Esophagus (tissue), 2 donors: ENCODE measurements around the gene GRAMD1A. TPM values are rescaled to one million over a fixed set of nuclear protein-coding genes. Genes with fewer than 3 reads are reported as not detected.

ENCODE experiments used
- H3K27ac ChIP-seq, 2 donors: one replicate each; pipeline ENCODE4 v1.5.1; 2013; ENCODE audit warnings: low read depth in 2 of 2, mild to moderate bottlenecking in 2 of 2, inconsistent platforms in 1 of 2, low read length in 1 of 2, moderate library complexity in 1 of 2
- H3K27me3 ChIP-seq, 2 donors: one replicate each; pipeline ENCODE4 v1.6.1; 2013; ENCODE audit warnings: low read length in 2 of 2, control low read depth in 1 of 2, mild to moderate bottlenecking in 1 of 2; ENCODE audit not compliant: insufficient read depth in 2 of 2, control insufficient read depth in 1 of 2
- H3K36me3 ChIP-seq, 2 donors: one replicate each; pipeline ENCODE4 v1.6.1; 2013; ENCODE audit warnings: low read length in 1 of 2; ENCODE audit not compliant: control insufficient read depth in 2 of 2, insufficient read depth in 2 of 2
- H3K4me1 ChIP-seq, 2 donors: one replicate each; pipeline ENCODE4 v1.6.1; 2013; ENCODE audit warnings: low read length in 1 of 2; ENCODE audit not compliant: control insufficient read depth in 2 of 2, insufficient read depth in 2 of 2
- H3K4me3 ChIP-seq, 2 donors: one replicate each; pipeline ENCODE4 v1.5.1; 2013; ENCODE audit warnings: low read length in 2 of 2, mild to moderate bottlenecking in 2 of 2, low read depth in 1 of 2, moderate library complexity in 1 of 2
- H3K9me3 ChIP-seq, 2 donors: one replicate each; pipeline ENCODE4 v1.6.1; 2013; ENCODE audit warnings: mild to moderate bottlenecking in 2 of 2, low read depth in 1 of 2, low read length in 1 of 2, moderate library complexity in 1 of 2; ENCODE audit not compliant: control insufficient read depth in 2 of 2, insufficient read depth in 1 of 2
- WGBS, 2 donors: extraction: QIAGEN DNeasy Blood & Tissue Kit; methylation state at CpG; one replicate each; pipeline ENCODE4 v1.1.7; 2013; 5-methylcytosine and 5-hydroxymethylcytosine counted together
- polyA plus RNA-seq, 2 donors: library from polyadenylated mRNA; stranded (reverse); fragments of 200-250 nt; gene quantifications; one replicate each; pipeline ENCODE4 v1.2.3, GENCODE V29; 2013
- donor health status: healthy with polysubstance abuse.
- donor health status: Bipolar disorder and iron deficiency.

Gene GRAMD1A
- polyA plus RNA-seq, 2 donors: 11.7 to 14.0 TPM

- WGBS, 2 donors: 61% methylated on average over 5 of the region's 5 CpGs
- Histone ChIP-seq H3K27ac (no peak overlapping the region), H3K27me3 (no peaks in the 10 kb centered on the region)
Measured at GRCh38 chr19:34975056-34975455, 25.1 kb upstream of the GRAMD1A start.

GRCh38 chr19:34976611-34977010, 23.5 kb upstream of the GRAMD1A start:
- Histone ChIP-seq H3K27ac (no peak overlapping the region), H3K36me3 (no peaks in the 10 kb centered on the region), H3K9me3 (peaks cover 0 to 7% of the 10 kb centered on the region in 2 donors), H3K4me1 (peaks cover 0 to 2% of the 10 kb centered on the region in 2 donors), H3K4me3 (no peak overlapping the region), H3K27me3 (no peaks in the 10 kb centered on the region)
- 83 to 88% methylated on average over 3 of the region's 3 CpGs for WGBS, 2 donors

More at GRCh38 chr19:34975056-34975455, 25.1 kb upstream of the GRAMD1A start:
- Histone ChIP-seq H3K36me3 (no peaks in the 10 kb centered on the region), H3K4me3 (no peak overlapping the region), H3K4me1 (peaks cover 0 to 2% of the 10 kb centered on the region in 2 donors), H3K9me3 (peaks cover 0 to 7% of the 10 kb centered on the region in 2 donors)

DNA sequence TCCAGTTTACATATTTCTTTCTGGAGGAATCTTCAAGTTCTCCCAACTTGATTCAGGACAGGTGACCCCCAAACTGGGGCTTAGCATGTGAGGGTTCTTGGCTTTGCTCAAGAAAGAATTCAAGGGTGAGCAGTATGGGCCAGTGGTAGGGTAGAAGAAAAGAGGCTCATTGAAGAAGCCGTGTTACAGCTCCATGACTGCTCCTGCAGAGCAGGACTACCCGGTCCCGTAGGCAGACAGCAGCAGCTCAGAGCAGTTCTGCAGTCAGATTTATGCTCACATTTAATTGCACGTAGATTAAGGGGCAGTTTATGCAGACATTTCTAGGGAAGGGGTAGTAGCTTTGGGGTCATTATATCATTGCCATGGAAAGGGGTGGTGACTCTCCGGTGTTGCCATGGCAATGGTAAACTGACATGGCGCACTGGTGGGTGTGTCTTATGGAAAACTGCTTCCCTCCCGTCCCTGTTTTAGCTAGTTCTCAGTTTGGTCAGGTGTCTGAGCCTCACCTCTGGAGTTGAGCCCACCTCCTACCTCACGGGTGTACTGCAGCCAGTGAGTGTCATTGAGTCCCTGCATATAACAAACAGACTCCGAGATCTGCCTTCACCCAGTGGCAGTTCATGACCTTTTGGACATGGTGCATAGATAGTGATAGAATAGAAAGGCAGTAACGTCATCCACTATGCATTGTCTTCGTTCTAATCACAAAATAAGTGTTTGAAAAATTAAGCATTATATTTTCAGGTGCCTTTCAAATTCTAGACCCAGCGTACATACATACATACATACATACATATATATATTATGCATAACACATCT, 20.1 kb upstream of the GRAMD1A start:
- no peaks in the 10 kb centered on the region for H3K4me1 ChIP-seq
- WGBS, 2 donors: 82 to 85% methylated on average over 12 of the region's 12 CpGs
- no peaks in the 10 kb centered on the region for H3K36me3 ChIP-seq
- peaks cover 0 to 7% of the 10 kb centered on the region in 2 donors for H3K9me3 ChIP-seq
- no peaks in the 10 kb centered on the region for H3K27me3 ChIP-seq
- no peak overlapping the region for H3K4me3 ChIP-seq
- no peak overlapping the region for H3K27ac ChIP-seq

GRCh38 chr19:34982275-34982674, 17.8 kb upstream of the GRAMD1A start:
- Histone ChIP-seq H3K4me3 (no peak overlapping the region), H3K27ac (no peak overlapping the region), H3K4me1 (no peaks in the 10 kb centered on the region), H3K27me3 (no peaks in the 10 kb centered on the region), H3K9me3 (no peaks in the 10 kb centered on the region), H3K36me3 (no peaks in the 10 kb centered on the region)
- WGBS, 2 donors: 72 to 79% methylated on average over 5 of the region's 5 CpGs

DNA sequence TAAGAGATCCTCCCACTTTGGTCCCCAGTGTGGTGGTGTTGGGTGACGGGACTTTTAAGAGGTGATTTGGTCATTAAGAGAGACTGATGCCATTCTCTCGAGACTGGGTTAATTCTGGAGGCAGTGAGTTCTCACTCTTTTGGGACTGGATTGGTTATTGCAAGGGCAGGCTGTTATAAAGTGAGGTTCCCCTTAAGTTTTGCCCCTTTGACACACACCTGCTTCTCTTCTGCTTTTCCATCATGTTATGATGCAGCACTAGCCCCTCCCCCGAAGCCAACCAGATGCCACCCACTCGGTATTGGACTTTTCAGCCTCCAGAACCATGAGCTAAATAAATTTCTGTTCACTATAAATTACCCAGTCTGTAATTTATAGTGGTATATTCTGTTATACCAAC, 16.3 kb upstream of the GRAMD1A start:
- no peak overlapping the region for H3K27ac ChIP-seq
- no peaks in the 10 kb centered on the region for H3K9me3 ChIP-seq
- H3K27me3 ChIP-seq: no peaks in the 10 kb centered on the region
- no peaks in the 10 kb centered on the region for H3K36me3 ChIP-seq
- no peak overlapping the region for H3K4me3 ChIP-seq
- 89 to 93% methylated on average over 4 of the region's 4 CpGs for WGBS, 2 donors
- H3K4me1 ChIP-seq: no peaks in the 10 kb centered on the region

- Histone ChIP-seq H3K27me3 (no peaks in the 10 kb centered on the region), H3K4me3 (no peak overlapping the region), H3K27ac (no peak overlapping the region), H3K4me1 (no peaks in the 10 kb centered on the region), H3K36me3 (no peaks in the 10 kb centered on the region), H3K9me3 (no peaks in the 10 kb centered on the region)
- WGBS, 2 donors: 88 to 89% methylated on average over 3 of the region's 3 CpGs
Measured at GRCh38 chr19:34984287-34984686, 15.8 kb upstream of the GRAMD1A start.

- no peaks in the 10 kb centered on the region for H3K36me3 ChIP-seq
- H3K27me3 ChIP-seq: no peaks in the 10 kb centered on the region
- H3K4me1 ChIP-seq: no peaks in the 10 kb centered on the region
- no peaks in the 10 kb centered on the region for H3K9me3 ChIP-seq
- H3K4me3 ChIP-seq: no peak overlapping the region
- H3K27ac ChIP-seq: peak overlapping the region in 1 of 2 donors; percentile 25
- WGBS, 2 donors: 21 to 22% methylated on average over 7 of the region's 7 CpGs
Measured at GRCh38 chr19:34985249-34986022, 14.7 kb upstream of the GRAMD1A start.

- Histone ChIP-seq H3K27ac (no peak overlapping the region), H3K4me3 (no peak overlapping the region), H3K27me3 (no peaks in the 10 kb centered on the region), H3K4me1 (no peaks in the 10 kb centered on the region), H3K9me3 (no peaks in the 10 kb centered on the region), H3K36me3 (no peaks in the 10 kb centered on the region)
- 100% methylated on average over 1 of the region's 1 CpG for WGBS, 2 donors
Measured at GRCh38 chr19:34988119-34988518, 12.0 kb upstream of the GRAMD1A start.

- Histone ChIP-seq H3K36me3 (no peaks in the 10 kb centered on the region), H3K9me3 (no peaks in the 10 kb centered on the region), H3K27ac (no peak overlapping the region), H3K27me3 (no peaks in the 10 kb centered on the region), H3K4me3 (no peak overlapping the region), H3K4me1 (no peaks in the 10 kb centered on the region)
- WGBS, 2 donors: 62 to 77% methylated on average over 6 of the region's 6 CpGs
Measured at GRCh38 chr19:34989298-34989697, 10.8 kb upstream of the GRAMD1A start.
